HG02571 (cell line): ENCODE data around the gene NR3C1.

Experiments
- ATAC-seq: cut with Tn5 transposase; IDR thresholded peaks from one replicate; pipeline ENCODE4 v1.9.1; 2021; ENCODE audit warnings: mild to moderate bottlenecking, moderate library complexity; ENCODE audit not compliant: unreplicated experiment

Gene NR3C1

GRCh38 chr5:143426437-143426991 is 23.0 kb upstream of the NR3C1 start:
- peak; percentile 47 for ATAC-seq

GRCh38 chr5:143425835-143426234 is 22.3 kb upstream of the NR3C1 start:
- no peak for ATAC-seq

- ATAC-seq, result no peak
Observed at GRCh38 chr5:143418140-143418866, 14.8 kb upstream of the NR3C1 start.

DNA sequence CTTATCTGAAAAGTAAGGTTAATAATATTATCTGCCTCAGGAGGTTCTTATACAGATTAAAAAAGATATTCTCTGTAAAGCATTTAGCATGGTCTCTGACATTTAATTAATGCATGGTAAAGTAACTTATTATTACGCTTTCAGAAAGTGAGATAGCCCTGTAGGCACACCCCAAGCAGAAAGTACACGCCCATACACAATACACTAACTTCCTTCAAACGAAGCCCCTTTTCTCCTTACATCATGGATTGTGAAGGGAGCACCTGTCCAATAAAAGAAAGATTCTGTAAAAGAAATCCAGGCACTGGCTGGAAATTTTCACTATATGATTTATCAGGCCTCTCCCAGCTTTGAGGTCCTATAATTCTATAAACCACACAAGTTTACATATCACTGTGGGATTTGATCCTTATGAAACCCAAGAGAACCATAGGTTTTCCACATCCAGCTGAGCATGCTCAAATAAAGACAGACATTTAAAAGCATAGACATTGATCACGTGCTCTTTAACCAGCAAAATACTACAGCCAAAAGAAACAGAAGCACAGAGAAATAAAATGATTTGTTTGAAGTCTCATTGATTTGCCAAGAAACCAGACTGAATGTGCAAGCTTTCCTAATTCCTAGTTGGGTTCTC is 14.1 kb upstream of the NR3C1 start:
- no peak for ATAC-seq

GRCh38 chr5:143416411-143416810 is 12.9 kb upstream of the NR3C1 start:
- ATAC-seq, result no peak

GRCh38 chr5:143413958-143414669 is 10.6 kb upstream of the NR3C1 start:
- peak; percentile 59 for ATAC-seq

DNA sequence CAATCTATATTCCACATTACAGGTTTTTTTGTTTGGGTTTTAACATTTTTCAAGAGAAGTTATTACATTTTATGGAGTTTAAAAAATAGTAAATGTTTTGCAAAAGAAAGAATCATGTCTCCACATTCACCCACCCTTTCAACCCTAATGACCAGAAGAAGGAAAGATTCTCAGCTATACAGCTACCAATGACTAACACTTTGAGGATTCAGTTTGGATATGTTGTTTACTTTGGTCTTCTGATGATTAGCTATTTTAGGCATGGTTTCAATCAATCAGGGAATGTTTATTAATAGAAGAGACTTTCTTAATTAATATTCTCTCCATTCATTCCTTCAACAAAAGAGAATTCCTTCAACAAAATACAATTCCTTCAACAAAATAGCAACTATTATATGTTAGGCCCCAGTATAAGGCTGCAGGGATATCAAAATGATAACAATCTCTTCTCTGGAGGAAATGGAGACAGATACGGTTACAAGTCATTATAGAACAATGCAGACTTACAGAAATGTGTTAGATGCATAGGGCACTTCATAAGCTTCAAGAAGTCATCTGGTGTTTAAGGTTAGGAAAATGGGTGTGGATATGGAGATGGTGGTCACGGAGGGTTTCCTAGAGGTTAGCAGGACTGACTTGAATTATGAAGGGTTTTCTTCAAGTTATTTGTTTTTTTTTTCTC is 9.3 kb upstream of the NR3C1 start:
- ATAC-seq, result no peak

DNA sequence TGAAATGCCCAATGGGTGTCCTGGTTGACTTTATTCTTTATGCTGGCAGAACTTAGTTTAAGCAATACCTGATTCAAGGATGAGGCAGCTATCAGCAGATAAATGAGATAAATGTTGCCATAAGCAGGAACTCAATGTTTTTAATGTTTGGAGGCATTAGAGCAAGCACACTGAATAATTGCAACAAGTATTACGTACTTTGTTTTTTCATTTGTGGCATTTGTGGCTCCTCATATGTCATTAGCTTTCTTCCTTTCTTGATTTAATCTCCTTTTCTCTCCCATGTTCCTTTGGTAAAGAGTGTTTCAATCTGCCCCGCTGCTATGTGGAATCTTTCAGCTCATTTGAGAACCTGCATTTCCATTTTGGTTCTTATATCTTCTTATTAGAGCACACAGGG is 6.4 kb upstream of the NR3C1 start:
- no peak for ATAC-seq

- ATAC-seq, result no peak
Observed at GRCh38 chr5:143406408-143406807, 2.9 kb upstream of the NR3C1 start.

DNA sequence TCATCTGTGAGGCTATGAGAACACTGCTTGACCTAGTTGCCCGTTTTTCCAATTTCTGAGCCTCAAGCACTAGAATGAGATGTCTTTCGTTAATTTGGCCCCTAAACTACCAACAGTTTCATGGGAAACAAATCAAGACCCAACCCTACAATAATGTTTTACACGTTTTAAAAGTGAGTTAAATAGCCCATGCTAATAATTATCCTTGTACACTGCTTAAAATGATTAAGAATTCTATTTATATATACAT is 2.3 kb upstream of the NR3C1 start:
- ATAC-seq, result no peak

GRCh38 chr5:143405063-143405848 is 1.8 kb upstream of the NR3C1 start:
- ATAC-seq, result peak; percentile 22

DNA sequence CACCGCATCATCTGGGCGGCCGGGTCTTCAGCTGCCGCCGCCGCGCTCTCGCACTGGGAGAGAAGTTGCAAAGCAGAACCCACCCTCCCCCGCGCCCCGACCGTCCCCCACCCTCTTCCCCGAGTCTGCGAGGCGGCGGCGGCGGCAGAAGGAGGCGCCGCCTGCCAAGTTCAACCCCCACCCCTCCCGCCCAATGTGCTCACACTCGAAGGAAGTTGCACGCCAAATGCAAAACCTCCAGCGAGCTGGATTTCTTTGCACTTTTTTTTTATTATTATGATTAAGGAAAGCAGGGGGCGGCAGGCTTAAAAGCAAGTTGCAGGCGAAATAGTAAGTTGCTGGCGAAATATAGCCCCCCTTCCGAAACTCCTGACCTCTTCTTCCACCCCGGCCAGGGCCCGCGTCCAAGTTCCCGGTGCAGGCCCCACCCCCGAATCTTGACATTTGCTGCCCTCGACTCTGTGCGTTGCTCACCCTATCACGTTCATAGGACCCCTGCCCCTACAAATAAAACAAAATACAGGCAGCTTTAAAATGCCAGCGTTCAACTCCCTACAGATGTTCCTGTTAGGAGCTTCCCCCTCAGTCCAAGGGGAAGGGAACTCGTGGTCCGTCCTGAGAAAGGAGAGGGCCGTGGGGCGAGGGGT is 1.1 kb upstream of the NR3C1 start:
- ATAC-seq, result peak; percentile 24

- peak; percentile 3 for ATAC-seq
Observed at GRCh38 chr5:143403334-143403592, 223 bp downstream of the NR3C1 start.

DNA sequence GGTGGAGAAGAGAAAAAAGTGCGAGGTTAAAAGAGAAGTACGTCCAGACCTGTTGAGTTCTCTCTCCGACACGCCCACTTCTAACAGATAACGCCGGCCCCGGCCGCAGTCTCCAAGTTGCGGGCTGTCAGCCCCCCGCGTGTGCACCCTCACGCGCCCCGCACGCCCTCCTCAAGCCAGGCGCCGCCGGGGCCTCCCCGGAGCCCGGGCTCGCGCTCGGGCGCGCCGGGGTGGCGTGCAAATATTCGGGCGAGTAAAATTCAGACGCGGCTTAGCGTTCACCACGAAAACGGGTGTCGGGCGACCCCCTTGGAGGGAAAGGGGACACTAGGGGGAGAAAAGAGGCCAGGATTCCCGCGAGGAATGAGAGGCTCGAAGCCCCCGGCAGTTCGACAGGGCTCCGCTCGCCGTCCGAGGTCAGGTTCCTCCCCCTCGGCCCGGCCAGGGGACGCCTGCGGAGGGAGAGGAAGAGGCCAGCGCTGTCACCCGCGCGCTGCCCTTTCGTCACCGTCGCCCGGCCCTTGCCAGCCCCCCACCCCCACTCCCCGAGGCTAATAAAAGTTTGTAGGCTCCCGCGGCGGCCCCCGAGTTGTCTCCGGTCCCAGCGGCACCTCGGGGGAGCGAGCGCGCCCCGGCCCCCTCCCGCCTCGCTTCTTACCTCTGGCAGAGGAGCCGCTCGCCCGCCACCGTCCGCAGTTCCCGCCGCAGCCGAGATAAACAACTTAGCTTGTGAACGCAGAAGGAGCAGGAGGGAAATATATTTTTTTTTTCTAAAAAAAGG is 743 bp downstream of the NR3C1 start:
- no peak for ATAC-seq

GRCh38 chr5:143402017-143402552 is 1.4 kb downstream of the NR3C1 start:
- ATAC-seq, result no peak

- no peak for ATAC-seq
Observed at GRCh38 chr5:143401227-143402016, 2.1 kb downstream of the NR3C1 start.

- ATAC-seq, result no peak
Observed at GRCh38 chr5:143400541-143401226, 2.8 kb downstream of the NR3C1 start.
